HUDEP-2 (cell line): ENCODE data around the gene TTC7B.
"Not testable (repeated sequence)": the region's sequence is repeated elsewhere in the genome, so short reads cannot be mapped to it uniquely, and the experiment has no call there.

Experiments
- DNase-seq, 76 experiments: peaks; one replicate each; lab custom pipeline; 2025; ENCODE audit not compliant: unreplicated experiment in 76 of 76; lab: John Stamatoyannopoulos, UW

TTC7B gene

GRCh38 chr14:90815822-90816662, at the start of gene TTC7B:
TTC7B (minus strand) TSS chr14:90816430; CDS start chr14:90816295, 135 bp downstream.
- DNase-seq: peak in 2 of 76 experiments; percentile 3 to 19

GRCh38 chr14:90864741-90865140, 48.5 kb upstream of the TTC7B start:
- no peak for DNase-seq

DNA sequence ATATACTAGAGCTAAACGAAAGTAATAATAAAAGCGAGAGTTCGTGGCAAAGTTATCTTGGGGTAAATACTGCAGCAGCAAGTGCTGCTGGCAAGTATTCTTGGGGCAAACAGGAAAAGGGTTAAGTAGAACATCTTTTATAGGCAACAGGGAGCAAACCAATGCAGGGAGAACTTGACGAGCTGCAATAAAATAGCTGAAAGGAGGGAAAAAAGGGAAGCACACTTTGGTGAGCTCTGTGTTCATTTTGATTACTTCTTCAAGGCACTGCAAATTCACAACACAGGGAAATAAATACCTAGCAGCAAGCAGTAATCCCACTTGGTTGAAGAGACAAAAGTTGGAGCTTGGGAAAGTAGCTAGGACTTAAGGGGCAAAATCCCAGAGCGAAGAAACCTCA, 42.3 kb upstream of the TTC7B start:
- no peak for DNase-seq

- no peak for DNase-seq
Measured at GRCh38 chr14:90857866-90858265, 41.6 kb upstream of the TTC7B start.

- DNase-seq: not testable (repeated sequence)
Measured at GRCh38 chr14:90856115-90856514, 39.9 kb upstream of the TTC7B start.

DNA sequence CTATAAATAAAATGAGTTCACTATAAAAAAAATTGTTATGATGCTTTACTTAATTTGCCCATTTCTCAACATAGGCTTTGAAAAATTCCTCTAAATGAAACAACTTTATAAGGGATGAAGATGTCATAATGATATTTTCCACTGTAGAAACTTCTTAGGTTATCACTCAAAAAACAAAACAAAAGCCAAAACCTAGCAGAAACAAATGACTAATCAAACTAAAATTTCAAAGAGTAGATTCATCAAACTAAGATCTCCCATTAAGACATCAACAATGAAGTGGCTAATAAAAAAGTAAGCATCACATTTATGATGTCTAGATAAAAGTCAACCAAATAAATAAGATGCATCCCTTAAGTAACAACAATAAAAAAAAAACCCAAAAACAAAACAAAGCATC, 36.9 kb upstream of the TTC7B start:
- DNase-seq: no peak

GRCh38 chr14:90851327-90852036, 35.3 kb upstream of the TTC7B start:
- DNase-seq: no peak

DNA sequence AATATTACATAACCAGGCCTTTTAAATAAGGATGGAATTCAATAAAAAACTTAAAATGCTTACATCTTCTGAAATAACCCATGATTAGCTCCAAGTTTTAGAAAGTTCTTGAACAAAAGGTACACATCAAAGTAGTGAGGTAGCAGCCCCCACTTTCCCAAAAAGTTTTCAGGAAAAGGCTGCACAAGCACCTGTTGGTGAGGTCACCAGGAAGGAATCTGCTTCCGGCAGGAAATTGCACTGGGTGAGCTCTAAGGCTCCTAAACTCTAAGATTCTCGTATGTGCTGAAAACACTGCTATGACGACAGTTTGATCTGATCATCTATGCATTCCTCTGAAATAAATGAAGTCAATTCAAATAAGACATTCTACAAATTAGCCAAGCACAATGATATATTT, 34.3 kb upstream of the TTC7B start:
- no peak for DNase-seq

GRCh38 chr14:90849787-90850444, 33.7 kb upstream of the TTC7B start:
- no peak for DNase-seq

GRCh38 chr14:90848944-90849731, 32.9 kb upstream of the TTC7B start:
- DNase-seq: no peak

- no peak for DNase-seq
Measured at GRCh38 chr14:90846511-90846910, 30.3 kb upstream of the TTC7B start.

DNA sequence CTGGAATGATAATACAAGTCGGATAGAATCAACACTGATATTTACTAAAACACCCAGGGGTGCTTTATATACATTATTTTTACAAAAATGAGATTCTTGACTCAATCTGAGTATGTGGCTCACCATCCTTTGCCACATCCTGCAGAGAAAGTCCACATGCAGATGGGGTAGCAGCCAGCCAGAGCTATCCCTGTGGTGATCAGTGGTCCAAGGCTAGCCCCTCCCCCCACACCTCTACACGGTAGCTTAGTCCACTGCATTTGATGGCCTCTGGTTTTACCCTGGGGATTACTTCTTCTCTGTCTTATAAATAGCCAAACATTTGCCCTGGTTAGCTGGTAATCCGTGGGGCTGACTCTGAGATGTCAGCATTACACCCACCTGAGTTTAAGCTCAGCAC, 28.1 kb upstream of the TTC7B start:
- DNase-seq: no peak

- no peak for DNase-seq
Measured at GRCh38 chr14:90842726-90843125, 26.5 kb upstream of the TTC7B start.

DNA sequence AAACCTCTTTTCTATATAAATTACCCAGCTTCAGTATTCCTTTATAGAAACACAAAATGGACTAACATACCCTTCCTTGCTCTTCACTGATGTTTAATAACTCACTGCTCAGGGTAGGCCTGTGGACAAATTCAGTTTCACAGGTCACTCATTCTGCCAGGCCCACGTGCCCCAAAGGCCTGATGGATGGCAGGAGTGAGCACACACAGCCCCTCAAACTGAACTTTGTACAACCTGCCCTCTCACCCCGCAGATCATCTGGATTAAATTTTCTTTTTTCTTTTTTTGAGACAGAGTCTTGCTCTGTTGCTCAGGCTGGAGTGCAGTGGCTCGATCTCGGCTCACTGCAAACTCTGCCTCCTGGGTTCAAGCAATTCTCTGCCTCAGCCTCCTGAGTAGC, 24.4 kb upstream of the TTC7B start:
- DNase-seq: not testable (repeated sequence)

- no peak for DNase-seq
Measured at GRCh38 chr14:90839889-90840266, 23.6 kb upstream of the TTC7B start.

DNA sequence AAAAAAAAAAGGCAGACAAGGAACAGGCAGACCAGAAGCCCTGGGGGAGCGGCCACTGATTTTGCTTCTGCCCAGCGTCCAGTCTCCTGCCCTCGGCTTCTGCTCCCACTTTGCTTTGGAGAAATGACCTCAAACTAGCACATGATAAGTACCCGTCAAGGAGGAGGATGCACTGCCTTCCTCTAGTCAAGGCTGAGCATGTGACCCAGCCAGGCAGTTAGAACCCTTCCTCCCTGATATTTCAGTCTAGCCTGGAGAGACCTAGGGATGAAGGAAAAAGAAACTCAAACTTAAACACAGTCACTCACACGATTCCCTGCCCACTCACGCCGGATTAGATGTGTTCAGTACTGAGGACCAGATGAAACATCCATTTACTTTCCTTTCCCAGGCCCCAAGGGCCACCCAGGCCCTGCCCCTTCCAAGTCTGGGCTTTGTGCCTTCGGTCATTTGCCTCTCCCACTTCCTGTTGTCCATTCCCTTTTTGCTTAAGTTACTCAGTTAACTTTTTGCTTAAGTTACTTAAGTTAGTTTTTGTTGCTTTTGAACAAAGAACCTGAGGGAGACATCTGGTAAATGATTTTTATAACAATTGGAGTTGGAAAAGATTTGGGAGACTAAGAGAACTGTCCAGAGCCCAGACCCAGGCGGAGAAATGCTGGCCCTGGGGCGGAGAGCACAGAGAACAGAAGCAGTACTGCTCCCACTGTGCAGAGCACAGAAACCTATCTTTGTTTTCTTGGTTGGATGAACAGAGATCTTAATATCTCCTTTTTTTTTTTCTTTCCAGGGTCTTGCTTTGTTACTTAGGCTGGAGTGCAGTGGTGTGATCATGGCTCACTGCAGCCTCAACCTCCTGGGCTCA, 23.0 kb upstream of the TTC7B start:
- no peak for DNase-seq

GRCh38 chr14:90838531-90838930, 22.3 kb upstream of the TTC7B start:
- DNase-seq: not testable (repeated sequence)

DNA sequence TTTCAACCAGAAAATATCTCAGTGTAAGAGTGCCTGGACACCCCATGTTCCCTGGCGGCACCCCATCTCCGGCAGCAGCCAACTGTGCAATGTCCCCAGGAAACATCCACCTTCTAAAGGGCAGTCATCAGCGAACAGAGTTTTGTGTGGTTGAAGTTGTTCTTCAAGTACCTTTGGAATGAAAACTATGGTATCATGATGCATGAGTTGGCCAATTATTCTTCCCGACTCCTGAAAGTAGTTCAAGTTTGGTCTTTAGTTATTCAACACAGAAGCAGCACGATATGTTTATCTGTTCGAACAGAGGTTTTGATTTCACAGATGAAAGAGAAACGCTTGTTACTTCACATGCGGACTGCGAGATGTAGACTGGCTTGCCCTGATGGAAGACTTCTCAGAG, 21.1 kb upstream of the TTC7B start:
- DNase-seq: no peak

GRCh38 chr14:90836692-90837063, 20.4 kb upstream of the TTC7B start:
- no peak for DNase-seq

DNA sequence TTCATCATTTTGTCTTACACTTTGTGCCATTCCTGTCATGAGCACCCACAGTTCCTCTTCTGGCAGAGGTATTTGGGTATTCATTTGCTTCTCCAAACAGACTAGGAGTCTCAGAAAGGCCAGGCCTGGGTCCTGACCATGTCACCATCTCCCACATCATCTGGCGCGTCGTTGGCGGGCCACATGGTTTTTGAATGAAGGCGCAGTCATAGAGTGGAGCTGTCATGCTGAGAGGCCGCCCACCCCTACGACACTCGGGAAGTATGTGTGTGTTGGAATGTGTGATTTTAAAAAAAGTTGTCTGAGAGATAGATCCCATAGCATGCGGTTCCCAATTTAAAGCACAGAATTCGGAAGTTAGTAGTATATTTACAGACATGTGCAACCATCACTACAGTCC, 15.6 kb upstream of the TTC7B start:
- no peak for DNase-seq
